Measurements from ENCODE around the gene HSDL1.

- TF ChIP-seq, protein P1, sequence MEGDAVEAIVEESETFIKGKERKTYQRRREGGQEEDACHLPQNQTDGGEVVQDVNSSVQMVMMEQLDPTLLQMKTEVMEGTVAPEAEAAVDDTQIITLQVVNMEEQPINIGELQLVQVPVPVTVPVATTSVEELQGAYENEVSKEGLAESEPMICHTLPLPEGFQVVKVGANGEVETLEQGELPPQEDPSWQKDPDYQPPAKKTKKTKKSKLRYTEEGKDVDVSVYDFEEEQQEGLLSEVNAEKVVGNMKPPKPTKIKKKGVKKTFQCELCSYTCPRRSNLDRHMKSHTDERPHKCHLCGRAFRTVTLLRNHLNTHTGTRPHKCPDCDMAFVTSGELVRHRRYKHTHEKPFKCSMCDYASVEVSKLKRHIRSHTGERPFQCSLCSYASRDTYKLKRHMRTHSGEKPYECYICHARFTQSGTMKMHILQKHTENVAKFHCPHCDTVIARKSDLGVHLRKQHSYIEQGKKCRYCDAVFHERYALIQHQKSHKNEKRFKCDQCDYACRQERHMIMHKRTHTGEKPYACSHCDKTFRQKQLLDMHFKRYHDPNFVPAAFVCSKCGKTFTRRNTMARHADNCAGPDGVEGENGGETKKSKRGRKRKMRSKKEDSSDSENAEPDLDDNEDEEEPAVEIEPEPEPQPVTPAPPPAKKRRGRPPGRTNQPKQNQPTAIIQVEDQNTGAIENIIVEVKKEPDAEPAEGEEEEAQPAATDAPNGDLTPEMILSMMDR (IDR thresholded peaks at IDR 0.05; ENCODE audit: poor library complexity, severe bottlenecking) = no peak
- TF ChIP-seq EZH2 (IDR thresholded peaks at IDR 0.05; ENCODE audit: borderline replicate concordance, insufficient read depth, low read length, poor library complexity, severe bottlenecking) (no peak), REST (IDR thresholded peaks at IDR 0.05; ENCODE audit: borderline replicate concordance) (no peak), EP300 (conservative IDR thresholded peaks at IDR 0.05; ENCODE audit: poor library complexity, severe bottlenecking) (no peak), POLR2AphosphoS5 (IDR thresholded peaks at IDR 0.05) (no peak), TAF1 (IDR thresholded peaks at IDR 0.05; ENCODE audit: low read depth) (no peak)
These were observed 12.3 kb downstream of the HSDL1 start for GRCh38 chr16:84132527-84133285.
